Astrocyte (in vitro differentiated cells and primary cell): ENCODE data around the gene TNPO1.

Experiments used
- CTCF ChIP-seq: IDR thresholded peaks from 2 replicates; pipeline ENCODE4 v1.5.1; 2011; ENCODE audit warnings: low read depth, mild to moderate bottlenecking, inconsistent platforms, low read length, moderate library complexity; ENCODE audit not compliant: insufficient read depth
- EZH2 ChIP-seq: IDR thresholded peaks from 2 replicates; pipeline ENCODE4 v1.6.1; 2012; ENCODE audit warnings: mild to moderate bottlenecking, low read length, inconsistent platforms; ENCODE audit not compliant: insufficient read depth

- TF ChIP-seq CTCF, result no peak
- TF ChIP-seq EZH2, result no peak
Observed at GRCh38 chr5:72951671-72952468, 135.4 kb downstream of the TNPO1 start.
